ENCODE data around the gene SOX21. TPM values are rescaled to one million over a fixed set of nuclear protein-coding genes. Genes with fewer than 3 reads are reported as not detected.
A peak's percentile ranks its signal among the peaks of the same experiment; 100 is the strongest.
"Not testable (repeated sequence)": the region's sequence is repeated elsewhere in the genome, so short reads cannot be mapped to it uniquely, and the experiment has no call there.

SOX21 gene
- total RNA-seq, 2 donors from 2014 or later = 0.26 TPM; not detected in 1

DNA sequence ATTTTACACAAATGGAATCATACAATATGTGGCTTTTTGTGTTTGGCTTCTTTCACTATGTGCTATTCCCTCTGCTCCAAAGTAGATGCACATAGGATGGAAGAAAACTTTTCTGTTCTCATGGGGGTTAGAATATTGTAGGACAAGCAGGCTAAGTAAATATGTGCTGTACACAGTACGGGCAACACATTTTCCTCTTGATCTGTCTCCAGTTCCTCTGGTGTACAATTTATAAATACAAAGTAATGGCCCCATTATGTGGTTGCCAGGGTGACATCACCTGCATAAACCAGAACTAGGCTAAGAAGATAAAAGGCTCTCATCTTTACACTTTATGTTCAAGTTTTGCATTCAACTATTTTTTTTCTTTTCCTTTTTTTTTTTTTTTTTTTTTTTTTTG, 41.0 kb upstream of the SOX21 start:
- WGBS, 2 donors = 11 to 36% methylated on average over 1 of the region's 1 CpG
- ATAC-seq (no peak), DNase-seq (no peak)
- H3K36me3 ChIP-seq (replicated peaks in 1 of 2; ENCODE audit: insufficient read depth in 1 of 2, low read depth in 2 of 2) = no peaks in the 10 kb centered on the region
- intact Hi-C loops (cut with DNase I) = no loop called here
- no peak overlapping the region for H3K27ac ChIP-seq
- H3K4me1 ChIP-seq = no peaks in the 10 kb centered on the region
- H3K4me3 ChIP-seq = no peak overlapping the region
- no peaks in the 10 kb centered on the region for H3K27me3 ChIP-seq
- TF ChIP-seq POLR2A (IDR thresholded peaks at IDR 0.05) = no peak
- TF ChIP-seq, protein P1, sequence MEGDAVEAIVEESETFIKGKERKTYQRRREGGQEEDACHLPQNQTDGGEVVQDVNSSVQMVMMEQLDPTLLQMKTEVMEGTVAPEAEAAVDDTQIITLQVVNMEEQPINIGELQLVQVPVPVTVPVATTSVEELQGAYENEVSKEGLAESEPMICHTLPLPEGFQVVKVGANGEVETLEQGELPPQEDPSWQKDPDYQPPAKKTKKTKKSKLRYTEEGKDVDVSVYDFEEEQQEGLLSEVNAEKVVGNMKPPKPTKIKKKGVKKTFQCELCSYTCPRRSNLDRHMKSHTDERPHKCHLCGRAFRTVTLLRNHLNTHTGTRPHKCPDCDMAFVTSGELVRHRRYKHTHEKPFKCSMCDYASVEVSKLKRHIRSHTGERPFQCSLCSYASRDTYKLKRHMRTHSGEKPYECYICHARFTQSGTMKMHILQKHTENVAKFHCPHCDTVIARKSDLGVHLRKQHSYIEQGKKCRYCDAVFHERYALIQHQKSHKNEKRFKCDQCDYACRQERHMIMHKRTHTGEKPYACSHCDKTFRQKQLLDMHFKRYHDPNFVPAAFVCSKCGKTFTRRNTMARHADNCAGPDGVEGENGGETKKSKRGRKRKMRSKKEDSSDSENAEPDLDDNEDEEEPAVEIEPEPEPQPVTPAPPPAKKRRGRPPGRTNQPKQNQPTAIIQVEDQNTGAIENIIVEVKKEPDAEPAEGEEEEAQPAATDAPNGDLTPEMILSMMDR (IDR thresholded peaks at IDR 0.05) = no peak
- no peaks in the 10 kb centered on the region for H3K9me3 ChIP-seq

DNA sequence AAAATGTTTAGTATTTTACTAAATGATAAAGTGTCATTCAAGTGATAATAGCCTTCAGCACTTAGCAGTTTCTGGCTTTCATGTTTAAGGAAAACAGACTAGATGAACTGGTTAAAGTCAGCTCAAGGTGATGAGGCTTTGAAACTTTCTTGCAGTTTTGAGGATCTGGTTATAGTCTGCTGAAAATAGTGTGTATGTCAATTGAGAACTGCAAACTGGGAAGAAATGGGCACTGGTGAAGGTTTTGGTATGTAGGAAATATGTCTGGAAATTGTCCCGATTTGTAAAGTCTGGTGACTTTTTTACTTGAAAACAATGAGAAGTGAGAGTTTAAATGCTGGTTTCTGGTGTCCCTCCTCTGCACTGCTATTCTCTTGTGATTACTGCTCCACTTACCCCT, 36.8 kb upstream of the SOX21 start:
- H3K4me3 ChIP-seq = no peak overlapping the region
- no peak overlapping the region for H3K27ac ChIP-seq
- no peaks in the 10 kb centered on the region for H3K27me3 ChIP-seq
- intact Hi-C loops (cut with DNase I) = no loop called here
- no peaks in the 10 kb centered on the region for H3K36me3 ChIP-seq (replicated peaks in 1 of 2; ENCODE audit: insufficient read depth in 1 of 2, low read depth in 2 of 2)
- DNase-seq (no peak), ATAC-seq (no peak)
- no peaks in the 10 kb centered on the region for H3K4me1 ChIP-seq
- TF ChIP-seq POLR2A (IDR thresholded peaks at IDR 0.05) = no peak
- TF ChIP-seq, protein P1 (IDR thresholded peaks at IDR 0.05) = no peak
- no peaks in the 10 kb centered on the region for H3K9me3 ChIP-seq
- 47 to 64% methylated on average over 1 of the region's 1 CpG for WGBS, 2 donors

DNA sequence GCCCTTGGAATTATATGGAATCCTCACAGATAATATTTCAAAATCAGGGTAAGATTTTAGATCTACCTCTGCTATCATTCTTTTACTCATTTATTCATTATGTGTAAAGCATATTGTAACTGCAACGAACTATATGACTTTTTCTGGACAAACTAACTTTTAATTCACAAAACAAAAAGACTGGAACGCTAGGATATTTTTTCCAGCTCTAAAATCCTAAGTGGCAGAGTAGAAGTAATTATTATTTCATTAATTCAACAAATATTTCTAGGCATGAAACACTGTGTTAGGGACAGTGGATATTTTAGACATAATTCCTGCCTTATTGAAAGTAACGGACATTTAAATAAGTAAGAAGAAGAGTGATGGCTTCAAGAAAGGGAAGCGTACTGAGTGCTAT, 26.9 kb upstream of the SOX21 start:
- DNase-seq (no peak), ATAC-seq (no peak)
- Histone ChIP-seq H3K27me3 (no peaks in the 10 kb centered on the region), H3K27ac (no peak overlapping the region), H3K9me3 (no peaks in the 10 kb centered on the region), H3K36me3 (replicated peaks in 1 of 2; ENCODE audit: insufficient read depth in 1 of 2, low read depth in 2 of 2) (no peaks in the 10 kb centered on the region), H3K4me3 (no peak overlapping the region), H3K4me1 (no peaks in the 10 kb centered on the region)
- TF ChIP-seq, protein P1 (IDR thresholded peaks at IDR 0.05) = no peak
- no peak for TF ChIP-seq POLR2A (IDR thresholded peaks at IDR 0.05)
- intact Hi-C loops (cut with DNase I) = no loop called here
- WGBS, 2 donors = 78 to 79% methylated on average over 4 of the region's 4 CpGs

DNA sequence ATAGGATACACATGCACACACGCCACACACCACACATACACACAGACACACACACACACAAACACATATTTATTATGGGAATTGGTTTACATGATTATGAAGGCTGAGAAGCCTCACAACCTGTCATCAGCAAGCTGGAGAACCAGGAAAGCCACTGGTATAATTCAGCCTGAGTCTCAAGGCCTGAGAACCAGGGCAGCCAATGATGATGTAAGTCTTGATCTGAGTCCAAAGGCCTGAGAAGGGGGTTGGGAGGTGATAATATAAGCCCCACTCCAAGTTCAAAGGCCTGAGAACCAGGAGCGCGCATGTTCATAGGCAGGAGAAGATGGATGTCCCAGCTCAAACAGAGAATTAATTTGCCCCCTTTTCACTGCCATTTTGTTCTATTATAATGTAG, 18.7 kb upstream of the SOX21 start:
- Histone ChIP-seq H3K27ac (no peak overlapping the region), H3K9me3 (no peaks in the 10 kb centered on the region), H3K27me3 (no peaks in the 10 kb centered on the region), H3K4me3 (no peak overlapping the region), H3K4me1 (no peaks in the 10 kb centered on the region), H3K36me3 (replicated peaks in 1 of 2; ENCODE audit: insufficient read depth in 1 of 2, low read depth in 2 of 2) (no peaks in the 10 kb centered on the region)
- intact Hi-C loops (cut with DNase I) = no loop called here
- DNase-seq (peak in 2 of 4 donors; percentile 37 to 40), ATAC-seq (no peak)
- TF ChIP-seq, protein P1 (IDR thresholded peaks at IDR 0.05) = no peak
- no peak for TF ChIP-seq POLR2A (IDR thresholded peaks at IDR 0.05)
- WGBS, 2 donors = 87 to 92% methylated on average over 3 of the region's 3 CpGs

DNA sequence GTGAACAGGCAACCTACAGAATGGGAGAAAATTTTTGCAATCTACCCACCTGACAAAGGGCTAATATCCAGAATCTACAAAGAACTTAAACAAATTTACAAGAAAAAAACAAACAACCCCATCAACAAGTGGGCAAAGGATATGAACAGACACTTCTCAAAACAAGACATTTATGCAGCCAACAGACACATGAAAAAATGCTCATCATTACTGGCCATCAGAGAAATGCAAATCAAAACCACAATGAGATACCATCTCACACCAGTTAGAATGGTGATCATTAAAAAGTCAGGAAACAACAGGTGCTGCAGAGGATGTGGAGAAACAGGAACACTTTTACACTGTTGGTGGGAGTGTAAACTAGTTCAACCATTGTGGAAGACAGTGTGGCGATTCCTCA, 17.6 kb upstream of the SOX21 start:
- H3K4me3 ChIP-seq; H3K27ac ChIP-seq; H3K27me3 ChIP-seq; H3K4me1 ChIP-seq; intact Hi-C loops (cut with DNase I); H3K36me3 ChIP-seq (replicated peaks in 1 of 2; ENCODE audit: insufficient read depth in 1 of 2, low read depth in 2 of 2); H3K9me3 ChIP-seq; DNase-seq; ATAC-seq: not testable (repeated sequence)
- WGBS, 2 donors = 57 to 100% methylated on average over 1 of the region's 1 CpG
